Endothelial cell of umbilical vein (primary cell): ENCODE data around the gene CUX1. TPM values are rescaled to one million over a fixed set of nuclear protein-coding genes. Genes with fewer than 3 reads are reported as not detected.
"Not testable (repeated sequence)": the region's sequence is repeated elsewhere in the genome, so short reads cannot be mapped to it uniquely, and the experiment has no call there.

Source experiments
- BruUV-seq: library from RNA; stranded (reverse); fragments of 400-500 nt; replicated peaks from 2 replicates; lab custom pipeline; 2021; lab: Mats Ljungman, UMichigan
- CTCF ChIA-PET: fragments of 300-600, 350-600 bp; sonication (Branson Sonifier 250); formaldehyde crosslinking; loops from one replicate; lab custom pipeline; 2021; ENCODE audit warnings: antibody characterized with exemption, inconsistent platforms; lab: Charles Lee
- POLR2A ChIA-PET: fragments of 300-600, 350-600 bp; sonication (Branson Sonifier 250); formaldehyde crosslinking; loops from one replicate; lab custom pipeline; 2021; ENCODE audit warnings: antibody characterized with exemption, inconsistent platforms; lab: Charles Lee
- DNase-seq: peaks from one replicate; pipeline ENCODE4 v3.0.0-alpha.2; 2011; ENCODE audit warnings: low read depth, low spot score
- FAIRE-seq: peaks from 2 replicates; lab custom pipeline; 2011; peaks lifted over from hg19 to GRCh38; lab: Jason Lieb, UNC
- H2AFZ ChIP-seq: 2 replicates; pipeline ENCODE4 v1.6.0; 2012; ENCODE audit warnings: low read depth, low read length, control low read depth, inconsistent platforms
- H3K27ac ChIP-seq: 2 replicates; pipeline ENCODE4 v1.5.1; 2011; ENCODE audit warnings: low read depth, mild to moderate bottlenecking, control low read depth, low read length, moderate library complexity; ENCODE audit not compliant: insufficient read depth
- H3K27me3 ChIP-seq, 2 experiments: 2 replicates each; pipeline versions ENCODE4 v1.6.0 to v1.6.1; 2011; ENCODE audit warnings: low read length in 2 of 2, mixed read lengths in 1 of 2; ENCODE audit not compliant: control insufficient read depth in 2 of 2, insufficient read depth in 2 of 2
- H3K36me3 ChIP-seq, 2 experiments: 2 replicates in 1 of 2; 3 replicates in 1 of 2; pipeline ENCODE4 v1.5.1; 2011; ENCODE audit warnings: low read length in 2 of 2, mild to moderate bottlenecking in 1 of 2, moderate library complexity in 1 of 2; ENCODE audit not compliant: control insufficient read depth in 2 of 2, insufficient read depth in 2 of 2; ENCODE audit errors: extremely low read depth in 1 of 2
- H3K4me1 ChIP-seq: 3 replicates; pipeline ENCODE4 v1.5.1; 2011; ENCODE audit warnings: mild to moderate bottlenecking, low read length; ENCODE audit not compliant: control insufficient read depth, insufficient read depth; ENCODE audit errors: extremely low read depth
- H3K4me2 ChIP-seq: 2 replicates; pipeline ENCODE4 v1.6.1; 2011; ENCODE audit warnings: low read length, control low read depth, mixed read lengths; ENCODE audit not compliant: insufficient read depth
- H3K4me3 ChIP-seq, 3 experiments: fragments of 200-600 bp in 1 of 3; sonication (generic), shearing (Covaris generic) in 1 of 3; replicated peaks in 1 of 3; 2 replicates each; pipeline ENCODE4 v1.5.1; 2011 to 2016; ENCODE audit warnings: control low read depth in 3 of 3, low read length in 3 of 3, mild to moderate bottlenecking in 2 of 3, inconsistent platforms in 1 of 3, low read depth in 1 of 3, moderate library complexity in 1 of 3; ENCODE audit not compliant: insufficient read depth in 1 of 3
- H3K79me2 ChIP-seq: 2 replicates; pipeline ENCODE4 v1.6.0; 2012; ENCODE audit warnings: low read length, inconsistent platforms; ENCODE audit not compliant: control insufficient read depth, insufficient read depth
- H3K9ac ChIP-seq: replicated peaks from 2 replicates; pipeline ENCODE3; 2011; ENCODE audit warnings: low read length, control low read depth; ENCODE audit not compliant: insufficient read depth; ENCODE audit errors: extremely low read depth
- H3K9me1 ChIP-seq: replicated peaks from 3 replicates; pipeline ENCODE4 v1.6.0; 2011; ENCODE audit warnings: mild to moderate bottlenecking, low read length; ENCODE audit not compliant: control insufficient read depth, insufficient read depth; ENCODE audit errors: extremely low read depth
- H3K9me3 ChIP-seq: replicated peaks from 2 replicates; pipeline ENCODE4 v1.5.1; 2012; ENCODE audit warnings: low read length, inconsistent platforms; ENCODE audit not compliant: control insufficient read depth, insufficient read depth
- H4K20me1 ChIP-seq: replicated peaks from 2 replicates; pipeline ENCODE3; 2011; ENCODE audit warnings: mild to moderate bottlenecking, low read length; ENCODE audit not compliant: control insufficient read depth, insufficient read depth; ENCODE audit errors: extremely low read depth
- CTCF ChIP-seq, 2 donors: IDR thresholded peaks; 1 replicate in 1 of 2; 2 replicates in 1 of 2; pipeline ENCODE4 v1.5.1; 2011; ENCODE audit warnings: low read length in 2 of 2, mild to moderate bottlenecking in 2 of 2, moderate library complexity in 2 of 2, control low read depth in 1 of 2, inconsistent platforms in 1 of 2, low read depth in 1 of 2; ENCODE audit not compliant: insufficient read depth in 1 of 2; ENCODE audit errors: extremely low read depth in 1 of 2
- EZH2 ChIP-seq: IDR thresholded peaks from 2 replicates; pipeline ENCODE4 v1.6.1; 2012; ENCODE audit warnings: borderline replicate concordance, low read depth, mild to moderate bottlenecking, moderate library complexity, low read length, inconsistent platforms; ENCODE audit not compliant: severe bottlenecking
- FOS ChIP-seq: IDR thresholded peaks from 2 replicates; pipeline ENCODE4 v1.6.1; 2011; ENCODE audit warnings: mild to moderate bottlenecking, low read length, moderate library complexity, borderline replicate concordance; ENCODE audit not compliant: insufficient read depth
- GATA2 ChIP-seq: IDR thresholded peaks from 2 replicates; pipeline ENCODE4 v1.7.0; 2011; ENCODE audit warnings: low read depth, mild to moderate bottlenecking, moderate library complexity, mixed read lengths, low read length; ENCODE audit not compliant: insufficient read length, insufficient read depth
- JUN ChIP-seq: IDR thresholded peaks from 2 replicates; pipeline ENCODE4 v1.6.1; 2011; ENCODE audit warnings: borderline replicate concordance, low read depth; ENCODE audit not compliant: insufficient read length, insufficient read depth
- MYC ChIP-seq: IDR thresholded peaks from one replicate; pipeline ENCODE4 v1.6.1; 2011; ENCODE audit warnings: mild to moderate bottlenecking, low read depth, low read length
- POLR2A ChIP-seq: IDR thresholded peaks from 2 replicates; pipeline ENCODE4 v1.6.1; 2012; ENCODE audit warnings: low read depth, mild to moderate bottlenecking, control low read depth, low read length
- POLR2AphosphoS5 ChIP-seq: IDR thresholded peaks from 2 replicates; pipeline ENCODE4 v1.6.1; 2012; ENCODE audit warnings: low read depth, mild to moderate bottlenecking, control low read depth, low read length, moderate library complexity; ENCODE audit not compliant: insufficient read depth
- dilution Hi-C: fragments of 300-500 bp; cut with MboI; formaldehyde crosslinking; loops from one replicate; pipeline ENCODE4 v1.15.0; 2019; ENCODE audit warnings: low sequenced_read_pairs; ENCODE audit not compliant: extremely low pct_ligation_motif_present
- intact Hi-C: fragments of 100-400 bp; cut with micrococcal nuclease; formaldehyde crosslinking; loops from one replicate; pipeline ENCODE4 v1.10.0; 2022
- polyA plus RNA-seq, 4 experiments: library from polyadenylated mRNA; depleted of rRNA in 3 of 4; stranded (reverse) in 3 of 4; unstranded in 1 of 4; fragments of >200 nt; gene quantifications; 2 replicates each; pipeline versions ENCODE4 v1.2.1 to v1.2.3, GENCODE V29; 2011 to 2012; ENCODE audit warnings: missing spikeins in 1 of 4
- total RNA-seq: library from RNA; stranded (reverse); gene quantifications from 2 replicates; pipeline ENCODE4 v1.2.3, GENCODE V29; 2021
- TF ChIP-seq, protein P1 (sequence below): IDR thresholded peaks from 2 replicates; pipeline ENCODE4 v1.6.1; 2011; ENCODE audit not compliant: insufficient read depth, insufficient read length

The CUX1 gene
- total and polyA plus RNA-seq, 2 donors (not counting 3 experiments of a cell fraction or from before 2014, with no cell fraction given), result 13.8 to 49.8 TPM

GRCh38 chr7:102326157-102326889 lies 508.9 kb downstream of the CUX1 start:
- POLR2A ChIA-PET, result no interaction called here
- H3K9ac ChIP-seq, result no peak overlapping the region
- peaks cover 2 to 3% of the 10 kb centered on the region in 2 experiments for H3K27me3 ChIP-seq
- H2AFZ ChIP-seq, result no peak overlapping the region
- no peaks in the 10 kb centered on the region for H4K20me1 ChIP-seq
- no peak overlapping the region for H3K4me3 ChIP-seq
- H3K9me3 ChIP-seq, result no peaks in the 10 kb centered on the region
- dilution Hi-C loops (no loop called here), intact Hi-C loops (no loop called here)
- H3K79me2 ChIP-seq, result no peaks in the 10 kb centered on the region
- DNase-seq (no peak), FAIRE-seq (no peak)
- BruUV-seq, result no TSS peak
- no peak overlapping the region for H3K27ac ChIP-seq
- no peaks in the 10 kb centered on the region for H3K36me3 ChIP-seq
- TF ChIP-seq MYC, result no peak
- TF ChIP-seq POLR2A, result no peak
- TF ChIP-seq, protein P1, sequence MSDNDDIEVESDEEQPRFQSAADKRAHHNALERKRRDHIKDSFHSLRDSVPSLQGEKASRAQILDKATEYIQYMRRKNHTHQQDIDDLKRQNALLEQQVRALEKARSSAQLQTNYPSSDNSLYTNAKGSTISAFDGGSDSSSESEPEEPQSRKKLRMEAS, result no peak
- TF ChIP-seq GATA2, result no peak
- TF ChIP-seq CTCF (IDR thresholded peaks at IDR 0.05; ENCODE audit: extremely low read depth in 1 of 2, insufficient read depth in 1 of 2, low read depth in 1 of 2, low read length in 2 of 2), result no peak
- no peak for TF ChIP-seq EZH2
- TF ChIP-seq FOS, result no peak
- no peak for TF ChIP-seq POLR2AphosphoS5
- TF ChIP-seq JUN, result no peak
- no peak overlapping the region for H3K4me2 ChIP-seq
- CTCF ChIA-PET, result no interaction called here
- no peaks in the 10 kb centered on the region for H3K9me1 ChIP-seq
- H3K4me1 ChIP-seq, result no peaks in the 10 kb centered on the region

DNA sequence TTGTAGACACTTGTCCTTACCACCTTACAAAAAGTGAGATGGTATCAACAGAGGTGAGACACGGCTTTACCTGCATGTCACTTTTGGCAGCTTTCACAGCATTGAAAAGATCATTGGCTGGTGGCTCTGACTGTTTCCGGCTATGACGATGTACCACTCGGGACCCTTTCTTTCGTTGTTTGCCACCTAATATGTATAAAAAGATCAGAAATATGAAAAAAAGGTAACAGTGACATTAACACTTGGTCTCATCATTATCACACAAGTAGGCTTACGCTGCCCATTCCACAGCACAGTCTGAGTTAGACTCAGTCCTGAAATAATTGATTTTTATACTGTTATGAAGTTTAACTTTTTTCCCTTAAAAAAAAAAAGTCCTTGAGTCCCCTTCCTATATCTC lies 509.8 kb downstream of the CUX1 start:
- CTCF ChIA-PET, FAIRE-seq, dilution Hi-C loops, H3K4me3 ChIP-seq, H3K9me3 ChIP-seq, H3K9me1 ChIP-seq, H4K20me1 ChIP-seq, H2AFZ ChIP-seq, H3K4me1 ChIP-seq, H3K79me2 ChIP-seq, intact Hi-C loops, H3K4me2 ChIP-seq, BruUV-seq, DNase-seq, POLR2A ChIA-PET, H3K36me3 ChIP-seq, H3K27me3 ChIP-seq, H3K9ac ChIP-seq, H3K27ac ChIP-seq: not testable (repeated sequence)

DNA sequence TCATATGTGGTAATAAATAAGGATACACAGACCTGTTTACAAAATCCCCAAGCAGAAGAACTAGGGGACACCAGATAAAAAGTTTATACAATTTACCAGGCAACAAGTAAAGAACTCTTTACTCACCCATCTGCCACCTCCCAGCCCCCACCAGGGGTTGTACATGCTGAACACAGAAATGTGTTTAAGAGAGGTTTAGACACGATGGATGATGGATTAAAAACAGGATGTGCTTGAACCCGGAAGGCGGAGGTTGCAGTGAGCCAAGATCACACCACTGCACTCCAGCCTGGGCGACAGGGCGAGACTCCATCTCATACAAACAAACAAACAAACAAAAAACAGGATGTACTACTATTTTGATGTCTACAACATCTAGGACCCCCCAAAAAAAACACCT lies 511.4 kb downstream of the CUX1 start:
- intact Hi-C loops, BruUV-seq, H3K9me1 ChIP-seq, DNase-seq, H2AFZ ChIP-seq, H3K27ac ChIP-seq, H3K27me3 ChIP-seq, POLR2A ChIA-PET, H3K9me3 ChIP-seq, H3K4me1 ChIP-seq, H3K4me2 ChIP-seq, H4K20me1 ChIP-seq, dilution Hi-C loops, H3K36me3 ChIP-seq, H3K79me2 ChIP-seq, CTCF ChIA-PET, FAIRE-seq, H3K9ac ChIP-seq, H3K4me3 ChIP-seq: not testable (repeated sequence)
